IPS-15b (cell line): ENCODE data around the gene HSPA1B.

Experiments used
- H3K27me3 ChIP-seq: one replicate; pipeline ENCODE4 v1.6.1; 2013; ENCODE audit warnings: low read length; ENCODE audit not compliant: control insufficient read depth, insufficient read depth
- H3K36me3 ChIP-seq: one replicate; pipeline ENCODE4 v1.6.1; 2013; ENCODE audit warnings: low read length; ENCODE audit not compliant: control insufficient read depth, insufficient read depth
- H3K4me1 ChIP-seq: one replicate; pipeline ENCODE4 v1.6.1; 2013; ENCODE audit warnings: mild to moderate bottlenecking, low read length; ENCODE audit not compliant: control insufficient read depth, insufficient read depth
- H3K4me3 ChIP-seq: one replicate; pipeline ENCODE4 v1.5.1; 2013; ENCODE audit warnings: low read depth, low read length
- H3K9ac ChIP-seq: one replicate; pipeline ENCODE4 v1.6.1; 2013; ENCODE audit warnings: low read depth, mild to moderate bottlenecking, low read length
- H3K9me3 ChIP-seq: one replicate; pipeline ENCODE4 v1.6.1; 2013; ENCODE audit warnings: mild to moderate bottlenecking, low read length; ENCODE audit not compliant: control insufficient read depth, insufficient read depth

Gene HSPA1B

DNA sequence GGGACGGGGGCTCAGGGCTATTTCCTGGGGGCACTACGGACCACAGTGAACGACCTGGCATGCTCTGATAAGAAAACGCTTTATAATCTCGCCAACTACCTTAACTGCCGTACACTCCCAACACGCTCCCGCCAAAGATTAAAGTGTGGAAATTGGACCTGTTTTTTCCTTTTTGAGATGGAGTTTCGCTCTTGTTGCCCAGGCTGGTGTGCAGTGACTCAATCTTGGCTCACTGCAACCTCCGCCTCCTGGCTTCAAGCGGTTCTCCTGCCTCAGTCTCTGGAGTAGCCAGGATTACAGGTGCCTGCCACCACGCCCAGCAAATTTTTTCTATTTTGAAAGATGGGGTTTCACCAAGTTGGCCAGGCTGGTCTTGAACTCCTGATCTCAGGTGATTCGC is 51.6 kb downstream of the HSPA1B start:
- H3K27me3 ChIP-seq: no peaks in the 10 kb centered on the region
- H3K4me3 ChIP-seq: peak overlapping the region; percentile 18
- H3K9ac ChIP-seq: no peak overlapping the region
- no peaks in the 10 kb centered on the region for H3K4me1 ChIP-seq
- no peaks in the 10 kb centered on the region for H3K9me3 ChIP-seq
- peaks cover 37% of the 10 kb centered on the region for H3K36me3 ChIP-seq
